ENCODE data around the gene CCL8. TPM values are rescaled to one million over a fixed set of nuclear protein-coding genes. Genes with fewer than 3 reads are reported as not detected.
A peak's percentile ranks its signal among the peaks of the same experiment; 100 is the strongest.
"Not testable (repeated sequence)": the region's sequence is repeated elsewhere in the genome, so short reads cannot be mapped to it uniquely, and the experiment has no call there.

Gene CCL8
- total RNA-seq, 2 donors from 2014 or later = 0.94 to 5.9 TPM

- DNase-seq = no peak
- H3K9me3 ChIP-seq = no peaks in the 10 kb centered on the region
- no peaks in the 10 kb centered on the region for H3K4me1 ChIP-seq
- TF ChIP-seq, protein P1, sequence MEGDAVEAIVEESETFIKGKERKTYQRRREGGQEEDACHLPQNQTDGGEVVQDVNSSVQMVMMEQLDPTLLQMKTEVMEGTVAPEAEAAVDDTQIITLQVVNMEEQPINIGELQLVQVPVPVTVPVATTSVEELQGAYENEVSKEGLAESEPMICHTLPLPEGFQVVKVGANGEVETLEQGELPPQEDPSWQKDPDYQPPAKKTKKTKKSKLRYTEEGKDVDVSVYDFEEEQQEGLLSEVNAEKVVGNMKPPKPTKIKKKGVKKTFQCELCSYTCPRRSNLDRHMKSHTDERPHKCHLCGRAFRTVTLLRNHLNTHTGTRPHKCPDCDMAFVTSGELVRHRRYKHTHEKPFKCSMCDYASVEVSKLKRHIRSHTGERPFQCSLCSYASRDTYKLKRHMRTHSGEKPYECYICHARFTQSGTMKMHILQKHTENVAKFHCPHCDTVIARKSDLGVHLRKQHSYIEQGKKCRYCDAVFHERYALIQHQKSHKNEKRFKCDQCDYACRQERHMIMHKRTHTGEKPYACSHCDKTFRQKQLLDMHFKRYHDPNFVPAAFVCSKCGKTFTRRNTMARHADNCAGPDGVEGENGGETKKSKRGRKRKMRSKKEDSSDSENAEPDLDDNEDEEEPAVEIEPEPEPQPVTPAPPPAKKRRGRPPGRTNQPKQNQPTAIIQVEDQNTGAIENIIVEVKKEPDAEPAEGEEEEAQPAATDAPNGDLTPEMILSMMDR (IDR thresholded peaks at IDR 0.05) = no peak
- intact Hi-C loops (cut with DNase I) = no loop called here
- no peak overlapping the region for H3K27ac ChIP-seq
- H3K27me3 ChIP-seq = no peaks in the 10 kb centered on the region
- no peak overlapping the region for H3K9ac ChIP-seq (ENCODE audit: low read depth in 2 of 2, low read length in 2 of 2)
- H3K4me3 ChIP-seq = no peak overlapping the region
- H3K36me3 ChIP-seq = no peaks in the 10 kb centered on the region
These were observed 7.2 kb upstream of the CCL8 start for GRCh38 chr17:34312080-34312479.

GRCh38 chr17:34313164-34313563, 6.1 kb upstream of the CCL8 start:
- Histone ChIP-seq H3K9me3 (no peaks in the 10 kb centered on the region), H3K36me3 (no peaks in the 10 kb centered on the region), H3K27me3 (no peaks in the 10 kb centered on the region), H3K4me3 (no peak overlapping the region), H3K9ac (ENCODE audit: low read depth in 2 of 2, low read length in 2 of 2) (no peak overlapping the region), H3K27ac (peak overlapping the region; percentile 19), H3K4me1 (no peaks in the 10 kb centered on the region)
- no peak for DNase-seq
- intact Hi-C loops (cut with DNase I) = no loop called here
- TF ChIP-seq, protein P1 (IDR thresholded peaks at IDR 0.05) = no peak

DNA sequence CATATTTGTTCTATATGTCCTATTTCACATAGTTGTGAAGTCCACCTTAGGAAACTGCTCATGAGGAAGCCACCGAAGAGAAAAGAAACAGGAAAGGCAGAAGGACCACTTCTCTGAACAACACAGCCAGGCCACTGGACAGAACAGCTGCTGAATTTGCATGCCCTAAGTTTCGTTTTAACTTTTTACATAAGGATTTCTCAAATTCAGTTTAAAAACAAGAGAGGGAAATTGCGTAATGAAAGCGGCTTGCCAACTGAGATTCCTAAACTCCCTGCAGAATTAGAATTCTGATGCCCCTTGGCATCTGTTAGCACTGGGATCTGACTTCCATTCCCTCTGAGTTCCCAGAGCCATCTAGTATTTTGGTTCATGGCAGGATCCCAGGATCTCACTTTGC, 5.0 kb upstream of the CCL8 start:
- no peak overlapping the region for H3K4me3 ChIP-seq
- no peaks in the 10 kb centered on the region for H3K36me3 ChIP-seq
- H3K27ac ChIP-seq = peak overlapping the region; percentile 20
- no peaks in the 10 kb centered on the region for H3K9me3 ChIP-seq
- no peaks in the 10 kb centered on the region for H3K4me1 ChIP-seq
- no peaks in the 10 kb centered on the region for H3K27me3 ChIP-seq
- no peak overlapping the region for H3K9ac ChIP-seq (ENCODE audit: low read depth in 2 of 2, low read length in 2 of 2)
- DNase-seq = peak; percentile 26
- TF ChIP-seq, protein P1 (IDR thresholded peaks at IDR 0.05) = no peak
- intact Hi-C loops (cut with DNase I) = no loop called here

DNA sequence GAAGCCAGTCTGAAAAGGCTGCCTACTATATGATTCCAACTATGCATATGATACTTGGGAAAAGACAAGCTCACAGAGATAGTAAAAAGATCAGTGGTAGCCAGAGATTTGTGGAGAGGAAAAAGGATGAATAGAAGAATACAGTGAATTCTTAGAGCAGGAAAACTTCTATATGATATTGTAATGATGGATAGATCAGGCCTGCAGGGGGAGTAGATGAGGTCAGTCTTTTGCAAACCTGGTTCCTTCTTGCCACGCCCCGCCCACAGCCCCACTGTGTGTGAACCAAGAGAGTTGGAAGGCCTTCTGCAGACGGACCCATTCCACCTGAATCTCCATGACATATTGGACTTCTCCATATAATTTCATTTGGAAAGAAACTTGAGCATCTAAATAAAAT, 761 bp upstream of the CCL8 start:
- Histone ChIP-seq H3K9ac (ENCODE audit: low read depth in 2 of 2, low read length in 2 of 2) (no peak overlapping the region), H3K4me3 (no peak overlapping the region), H3K36me3 (no peaks in the 10 kb centered on the region), H3K27ac (no peak overlapping the region), H3K4me1 (no peaks in the 10 kb centered on the region), H3K9me3 (no peaks in the 10 kb centered on the region), H3K27me3 (no peaks in the 10 kb centered on the region)
- TF ChIP-seq, protein P1 (IDR thresholded peaks at IDR 0.05) = no peak
- intact Hi-C loops (cut with DNase I) = no loop called here
- no peak for DNase-seq

DNA sequence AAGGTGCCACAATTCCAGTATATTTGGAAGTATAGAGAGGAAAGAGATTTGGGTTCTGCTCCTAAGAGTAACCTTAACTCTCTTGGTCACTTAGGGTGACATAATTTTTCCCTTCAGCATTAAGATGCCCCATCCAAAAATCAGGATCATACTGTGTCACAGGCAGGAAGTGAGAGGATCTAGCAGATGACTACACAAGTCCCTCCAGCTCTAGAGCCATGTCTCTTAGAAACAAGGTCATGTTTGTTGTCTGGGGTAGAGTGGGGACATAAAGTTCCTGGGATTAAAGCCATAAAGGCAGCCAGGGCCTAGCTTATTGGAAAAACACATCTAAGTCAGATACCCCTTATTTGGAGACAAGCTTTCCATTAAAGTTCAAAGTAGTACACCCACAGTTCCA, 2.7 kb downstream of the CCL8 start:
- H3K4me3 ChIP-seq = no peak overlapping the region
- H3K9ac ChIP-seq (ENCODE audit: low read depth in 2 of 2, low read length in 2 of 2) = no peak overlapping the region
- H3K27ac ChIP-seq = no peak overlapping the region
- TF ChIP-seq, protein P1 (IDR thresholded peaks at IDR 0.05) = no peak
- no peaks in the 10 kb centered on the region for H3K4me1 ChIP-seq
- no peaks in the 10 kb centered on the region for H3K36me3 ChIP-seq
- no peaks in the 10 kb centered on the region for H3K9me3 ChIP-seq
- no peaks in the 10 kb centered on the region for H3K27me3 ChIP-seq
- intact Hi-C loops (cut with DNase I) = no loop called here
- DNase-seq = no peak

GRCh38 chr17:34327580-34327979, 8.3 kb downstream of the CCL8 start:
- H3K4me1 ChIP-seq; H3K27ac ChIP-seq; intact Hi-C loops (cut with DNase I); H3K9me3 ChIP-seq; H3K27me3 ChIP-seq; DNase-seq; H3K36me3 ChIP-seq; H3K9ac ChIP-seq (ENCODE audit: low read depth in 2 of 2, low read length in 2 of 2); H3K4me3 ChIP-seq: not testable (repeated sequence)

Measured in colonic mucosa (tissue), 4 donors.